H1 (cell line): ENCODE data around the gene EPB41L3. TPM values are rescaled to one million over a fixed set of nuclear protein-coding genes. Genes with fewer than 3 reads are reported as not detected.
A peak's percentile ranks its signal among the peaks of the same experiment; 100 is the strongest.

Source experiments
- CTCF ChIA-PET: fragments of 300-600 bp; sonication (Branson Sonifier 250); formaldehyde crosslinking; loops from one replicate; lab custom pipeline; 2021; ENCODE audit not compliant: partially characterized antibody; lab: Charles Lee
- POLR2A ChIA-PET: fragments of 300-600 bp; sonication (Branson Sonifier 250); formaldehyde crosslinking; loops from one replicate; lab custom pipeline; 2021; ENCODE audit warnings: inconsistent platforms; ENCODE audit not compliant: partially characterized antibody; lab: Charles Lee
- DNase-seq, 2 experiments: peaks; one replicate each; pipeline versions ENCODE4 v3.0.0 to v3.0.0-alpha.2; 2010 to 2022; ENCODE audit warnings: low spot score in 2 of 2, low read depth in 1 of 2, mixed read lengths in 1 of 2
- FAIRE-seq: peaks from 2 replicates; lab custom pipeline; 2011; peaks lifted over from hg19 to GRCh38; lab: Jason Lieb, UNC
- H2AFZ ChIP-seq: 2 replicates; pipeline ENCODE4 v1.8.1; 2012; ENCODE audit warnings: low read length, inconsistent platforms
- H2AK5ac ChIP-seq: 2 replicates; pipeline ENCODE4 v1.6.1; 2013; ENCODE audit warnings: low read depth, low read length
- H2BK120ac ChIP-seq: replicated peaks from 2 replicates; pipeline ENCODE3; 2013; ENCODE audit warnings: low read depth, low read length, inconsistent platforms
- H2BK12ac ChIP-seq: 2 replicates; pipeline ENCODE4 v1.6.1; 2013; ENCODE audit warnings: low read depth, low read length
- H2BK15ac ChIP-seq: 2 replicates; pipeline ENCODE4 v1.6.1; 2013; ENCODE audit warnings: low read length
- H2BK20ac ChIP-seq: 2 replicates; pipeline ENCODE4 v1.6.1; 2013; ENCODE audit warnings: low read length
- H2BK5ac ChIP-seq: 2 replicates; pipeline ENCODE4 v1.6.1; 2013; ENCODE audit warnings: low read depth, low read length
- H3K14ac ChIP-seq: 2 replicates; pipeline ENCODE4 v1.6.1; 2013; ENCODE audit warnings: inconsistent platforms; ENCODE audit not compliant: insufficient read length
- H3K18ac ChIP-seq: 2 replicates; pipeline ENCODE4 v1.6.1; 2013; ENCODE audit warnings: low read length; ENCODE audit errors: extremely low read depth
- H3K23ac ChIP-seq: 2 replicates; pipeline ENCODE4 v1.6.1; 2013; ENCODE audit warnings: inconsistent platforms; ENCODE audit not compliant: insufficient read length
- H3K23me2 ChIP-seq: 2 replicates; pipeline ENCODE4 v1.6.1; 2013; ENCODE audit warnings: low read depth, low read length
- H3K27ac ChIP-seq: 2 replicates; pipeline ENCODE4 v1.6.1; 2011; ENCODE audit warnings: low read depth, low read length, inconsistent platforms
- H3K27me3 ChIP-seq, 4 experiments: replicated peaks in 1 of 4; 1 replicate in 1 of 4; 2 replicates in 3 of 4; pipeline versions ENCODE4 v1.6.1 to v1.8.1; 2011 to 2013; ENCODE audit warnings: low read length in 3 of 4, mild to moderate bottlenecking in 3 of 4, inconsistent platforms in 2 of 4, mixed read lengths in 2 of 4, moderate library complexity in 1 of 4; ENCODE audit not compliant: control insufficient read depth in 3 of 4, insufficient read depth in 3 of 4; ENCODE audit errors: extremely low read depth in 1 of 4
- H3K36me3 ChIP-seq, 4 experiments: 2 replicates each; pipeline versions ENCODE4 v1.6.1 to v1.8.1; 2011 to 2013; ENCODE audit warnings: mild to moderate bottlenecking in 4 of 4, low read length in 3 of 4, moderate library complexity in 2 of 4, control low read depth in 1 of 4, inconsistent platforms in 1 of 4; ENCODE audit not compliant: insufficient read depth in 4 of 4, control insufficient read depth in 2 of 4
- H3K4ac ChIP-seq: replicated peaks from 2 replicates; pipeline ENCODE3; 2013; ENCODE audit warnings: low read length, low read depth, mixed read lengths, inconsistent platforms; ENCODE audit not compliant: insufficient read length
- H3K4me1 ChIP-seq, 4 experiments: replicated peaks in 1 of 4; 1 replicate in 1 of 4; 2 replicates in 3 of 4; pipeline versions ENCODE4 v1.6.1 to v1.8.1; 2011 to 2013; ENCODE audit warnings: low read length in 3 of 4, inconsistent platforms in 2 of 4, mixed read lengths in 1 of 4; ENCODE audit not compliant: insufficient read depth in 4 of 4, control insufficient read depth in 3 of 4
- H3K4me2 ChIP-seq, 2 experiments: 2 replicates each; pipeline versions ENCODE4 v1.6.1 to v1.8.1; 2011 to 2013; ENCODE audit warnings: low read depth in 2 of 2, low read length in 2 of 2, control low read depth in 1 of 2, inconsistent platforms in 1 of 2, mild to moderate bottlenecking in 1 of 2; ENCODE audit not compliant: insufficient read depth in 1 of 2
- H3K4me3 ChIP-seq, 4 experiments: fragments of 200-600, 300-600 bp in 1 of 4; sonication (generic), shearing (Covaris generic), sonication (Bioruptor Twin) in 1 of 4; 2 replicates each; pipeline versions ENCODE4 v1.5.1 to v1.8.1; 2011 to 2016; ENCODE audit warnings: low read length in 4 of 4, low read depth in 3 of 4, control low read depth in 2 of 4, inconsistent platforms in 2 of 4, mild to moderate bottlenecking in 2 of 4, mixed read lengths in 1 of 4, moderate library complexity in 1 of 4; ENCODE audit not compliant: insufficient read depth in 2 of 4; ENCODE audit errors: extremely low read depth in 1 of 4
- H3K56ac ChIP-seq: replicated peaks from 2 replicates; pipeline ENCODE3; 2013; ENCODE audit warnings: low read depth, mild to moderate bottlenecking, mixed read lengths, low read length, inconsistent platforms; ENCODE audit not compliant: insufficient read length
- H3K79me1 ChIP-seq: 2 replicates; pipeline ENCODE4 v1.6.1; 2013; ENCODE audit warnings: low read depth, low read length, control low read depth
- H3K79me2 ChIP-seq, 2 experiments: 2 replicates each; pipeline versions ENCODE4 v1.6.1 to v1.8.1; 2012 to 2013; ENCODE audit warnings: low read length in 2 of 2, mild to moderate bottlenecking in 2 of 2, inconsistent platforms in 1 of 2; ENCODE audit not compliant: insufficient read depth in 2 of 2, control insufficient read depth in 1 of 2
- H3K9ac ChIP-seq, 4 experiments: replicated peaks in 1 of 4; 1 replicate in 1 of 4; 2 replicates in 3 of 4; pipeline versions ENCODE4 v1.6.1 to v1.8.1; 2011 to 2013; ENCODE audit warnings: low read depth in 3 of 4, low read length in 3 of 4, control low read depth in 2 of 4, mild to moderate bottlenecking in 2 of 4, moderate library complexity in 2 of 4, inconsistent platforms in 1 of 4; ENCODE audit errors: extremely low read depth in 1 of 4
- H3K9me3 ChIP-seq, 2 experiments: 2 replicates each; pipeline versions ENCODE4 v1.6.1 to v1.8.1; 2012 to 2013; ENCODE audit warnings: mild to moderate bottlenecking in 2 of 2, moderate library complexity in 2 of 2, control low read depth in 1 of 2, inconsistent platforms in 1 of 2, low read depth in 1 of 2, low read length in 1 of 2, mixed read lengths in 1 of 2; ENCODE audit not compliant: insufficient read depth in 2 of 2
- H4K20me1 ChIP-seq, 2 experiments: replicated peaks in 1 of 2; 2 replicates each; pipeline versions ENCODE3 to v1.8.1; 2011 to 2013; ENCODE audit warnings: inconsistent platforms in 2 of 2, low read length in 2 of 2, mild to moderate bottlenecking in 1 of 2; ENCODE audit not compliant: insufficient read depth in 2 of 2, control insufficient read depth in 1 of 2
- H4K5ac ChIP-seq: 2 replicates; pipeline ENCODE4 v1.6.1; 2013; ENCODE audit warnings: low read length, low read depth, mixed read lengths, inconsistent platforms; ENCODE audit not compliant: insufficient read length
- H4K8ac ChIP-seq: 2 replicates; pipeline ENCODE4 v1.8.0; 2013; ENCODE audit warnings: mild to moderate bottlenecking, moderate library complexity, low read length, inconsistent platforms; ENCODE audit not compliant: insufficient read depth; ENCODE audit errors: extremely low read depth
- H4K91ac ChIP-seq: replicated peaks from 2 replicates; pipeline ENCODE3; 2013; ENCODE audit warnings: low read length, mixed read lengths, inconsistent platforms; ENCODE audit not compliant: insufficient read length
- ASH2L ChIP-seq: fragments of 200-600, 300-600 bp; sonication (generic); IDR thresholded peaks from one replicate; pipeline ENCODE4 v1.7.1; 2017; ENCODE audit warnings: low read length
- CEBPB ChIP-seq: IDR thresholded peaks from 2 replicates; pipeline ENCODE4 v1.6.1; 2012; ENCODE audit warnings: low read depth, low read length
- CHD1 ChIP-seq: IDR thresholded peaks from 2 replicates; pipeline ENCODE4 v1.6.1; 2012; ENCODE audit warnings: low read depth, low read length, improper control_type of control experiment
- E2F6 ChIP-seq: IDR thresholded peaks from 2 replicates; pipeline ENCODE4 v1.6.1; 2012; ENCODE audit warnings: inconsistent platforms
- EGR1 ChIP-seq: IDR thresholded peaks from 2 replicates; pipeline ENCODE4 v1.6.1; 2011; ENCODE audit warnings: low read depth, low read length, borderline replicate concordance
- GABPA ChIP-seq: IDR thresholded peaks from 2 replicates; pipeline ENCODE4 v1.6.1; 2011; ENCODE audit warnings: mild to moderate bottlenecking, low read length, moderate library complexity, borderline replicate concordance; ENCODE audit not compliant: insufficient read depth
- GTF2F1 ChIP-seq: IDR thresholded peaks from 2 replicates; pipeline ENCODE4 v1.6.1; 2012; ENCODE audit warnings: low read depth, low read length, improper control_type of control experiment, borderline replicate concordance
- KDM4A ChIP-seq: IDR thresholded peaks from one replicate; pipeline ENCODE4 v1.7.1; 2012; ENCODE audit warnings: low read depth, mild to moderate bottlenecking, moderate library complexity, low read length, inconsistent platforms; ENCODE audit not compliant: severe bottlenecking
- POLR2A ChIP-seq, 2 experiments: IDR thresholded peaks; 1 replicate in 1 of 2; 2 replicates in 1 of 2; pipeline ENCODE4 v1.6.1; 2011; ENCODE audit warnings: low read depth in 2 of 2, low read length in 2 of 2, mild to moderate bottlenecking in 2 of 2; ENCODE audit errors: control extremely low read depth in 1 of 2
- POLR2AphosphoS5 ChIP-seq: IDR thresholded peaks from 2 replicates; pipeline ENCODE4 v1.6.1; 2011; ENCODE audit warnings: low read depth, low read length
- POU5F1 ChIP-seq: IDR thresholded peaks from 2 replicates; pipeline ENCODE4 v1.6.1; 2011; ENCODE audit warnings: low read depth, mild to moderate bottlenecking, low read length, moderate library complexity
- RNF2 ChIP-seq: fragments of 200-900, 300-1000 bp; sonication (generic); IDR thresholded peaks from 2 replicates; pipeline ENCODE4 v1.7.1; 2016; ENCODE audit warnings: borderline replicate concordance, low read depth, mild to moderate bottlenecking, antibody characterized with exemption, low read length; ENCODE audit not compliant: poor library complexity, severe bottlenecking; ENCODE audit errors: missing control alignments
- SP1 ChIP-seq: IDR thresholded peaks from 2 replicates; pipeline ENCODE4 v1.6.1; 2011; ENCODE audit warnings: low read depth, low read length
- SP4 ChIP-seq: IDR thresholded peaks from 2 replicates; pipeline ENCODE4 v1.6.1; 2012; ENCODE audit warnings: low read length, inconsistent platforms
- SUZ12 ChIP-seq: fragments of 200-600 bp; sonication (generic); IDR thresholded peaks from 2 replicates; pipeline ENCODE4 v1.6.1; 2012; ENCODE audit warnings: mild to moderate bottlenecking, inconsistent platforms, low read length, moderate library complexity, mixed read lengths
- TBP ChIP-seq: IDR thresholded peaks from 2 replicates; pipeline ENCODE4 v1.6.1; 2011; ENCODE audit warnings: low read depth, low read length, improper control_type of control experiment
- WGBS, 2 experiments: shearing (Covaris generic) in 1 of 2; methylation state at CpG; one replicate each; pipeline versions ENCODE4 v1.1.6 to v1.1.7; 2013 to 2015; ENCODE audit warnings: low lambda C conversion rate in 2 of 2, mixed read lengths in 2 of 2, inconsistent platforms in 1 of 2, low coverage in 1 of 2, missing lambda C conversion rate in 1 of 2; ENCODE audit not compliant: insufficient replicate concordance in 2 of 2, insufficient coverage in 1 of 2, insufficient read length in 1 of 2; ENCODE audit errors: extremely low coverage in 1 of 2, missing lambda C conversion rate in 1 of 2; 5-methylcytosine and 5-hydroxymethylcytosine counted together
- polyA plus RNA-seq, 7 experiments: library from polyadenylated mRNA; depleted of rRNA in 3 of 7; stranded (reverse) in 5 of 7; unstranded in 2 of 7; fragments of >200 nt in 5 of 7; fragments of 200-250 nt in 2 of 7; gene quantifications; 1 replicate in 5 of 7; 2 replicates in 1 of 7; 4 replicates in 1 of 7; pipeline versions ENCODE4 v1.2.1 to v1.2.3, GENCODE V29; 2011 to 2013; ENCODE audit warnings: missing spikeins in 2 of 7, mixed read lengths in 2 of 7
- total RNA-seq: library from RNA; stranded (reverse); fragmentation: NEBNext Ultra II Directional; extraction: Animal tissue kit (Norgen Biotek cat#: 25700); gene quantifications from 2 replicates; pipeline ENCODE4 v1.2.1, GENCODE V29; 2021

The EPB41L3 gene
- total and polyA plus RNA-seq, 2 of the 8 experiments (the other 6 are each of a cell fraction or from before 2014, with no cell fraction given), result 7.9 to 16.1 TPM

GRCh38 chr18:5380586-5380985 lies 163.2 kb downstream of the EPB41L3 start:
- no peak for FAIRE-seq
- H2AFZ ChIP-seq, result no peak overlapping the region
- TF ChIP-seq GTF2F1, result no peak
- no peak for TF ChIP-seq E2F6
- TF ChIP-seq POU5F1, result no peak
- no peak for TF ChIP-seq KDM4A
- no peak for TF ChIP-seq GABPA
- TF ChIP-seq RNF2, result no peak
- TF ChIP-seq POLR2AphosphoS5, result no peak
- TF ChIP-seq POLR2A (IDR thresholded peaks at IDR 0.05; ENCODE audit: control extremely low read depth in 1 of 2, low read depth in 2 of 2, low read length in 2 of 2), result no peak
- no peak for TF ChIP-seq EGR1
- no peak for TF ChIP-seq CHD1
- TF ChIP-seq SP4, result no peak
- TF ChIP-seq SP1, result no peak
- TF ChIP-seq CEBPB, result no peak
- TF ChIP-seq SUZ12, result no peak
- TF ChIP-seq TBP, result no peak
- no peak for TF ChIP-seq ASH2L

More at GRCh38 chr18:5380586-5380985, 163.2 kb downstream of the EPB41L3 start:
- 100% methylated on average over 2 of the region's 2 CpGs; no CpG with 5 or more reads in 1 of the 2 experiments for WGBS, 2 experiments
- Histone ChIP-seq H4K5ac (no peak overlapping the region), H4K8ac (no peak overlapping the region), H3K4me2 (no peak overlapping the region), H2BK15ac (no peak overlapping the region), H3K4me1 (no peaks in the 10 kb centered on the region), H2BK120ac (peak overlapping the region; percentile 38), H4K20me1 (peaks cover 0 to 2% of the 10 kb centered on the region in 2 experiments), H3K27me3 (no peaks in the 10 kb centered on the region), H3K56ac (no peak overlapping the region), H3K79me1 (no peaks in the 10 kb centered on the region), H3K4me3 (no peak overlapping the region), H3K36me3 (no peaks in the 10 kb centered on the region), H2BK12ac (no peak overlapping the region), H2AK5ac (no peak overlapping the region), H3K14ac (no peak overlapping the region), H3K27ac (no peak overlapping the region), H3K23me2 (no peaks in the 10 kb centered on the region), H2BK5ac (no peak overlapping the region), H4K91ac (no peak overlapping the region), H2BK20ac (no peak overlapping the region), H3K79me2 (no peaks in the 10 kb centered on the region), H3K18ac (no peak overlapping the region), H3K23ac (no peak overlapping the region), H3K4ac (no peak overlapping the region), H3K9me3 (no peaks in the 10 kb centered on the region), H3K9ac (no peak overlapping the region)
- CTCF ChIA-PET, result interaction anchor here (1.2 to 1.3 kb wide), 2 partner anchors 17 to 34 kb away, joined by 3 to 4 read pairs; no protein-coding TSS in a partner anchor
- POLR2A ChIA-PET, result no interaction called here
- DNase-seq, result no peak
